Liver (tissue), 2 donors: ENCODE results near the gene CELF4.

Source experiments
- CTCF ChIP-seq: fragments of 150-350 bp; IDR thresholded peaks from 2 replicates; pipeline ENCODE4 v1.5.1; 2017; ENCODE audit warnings: improper control_type of control experiment, low read depth, low read length; ENCODE audit not compliant: missing input control
- REST ChIP-seq: IDR thresholded peaks from 2 replicates; pipeline ENCODE4 v1.6.1; 2016; ENCODE audit warnings: antibody characterized with exemption, mild to moderate bottlenecking
- YY1 ChIP-seq: IDR thresholded peaks from 2 replicates; pipeline ENCODE4 v1.6.1; 2016; ENCODE audit warnings: antibody characterized with exemption, mild to moderate bottlenecking
- donor health status: healthy.

DNA sequence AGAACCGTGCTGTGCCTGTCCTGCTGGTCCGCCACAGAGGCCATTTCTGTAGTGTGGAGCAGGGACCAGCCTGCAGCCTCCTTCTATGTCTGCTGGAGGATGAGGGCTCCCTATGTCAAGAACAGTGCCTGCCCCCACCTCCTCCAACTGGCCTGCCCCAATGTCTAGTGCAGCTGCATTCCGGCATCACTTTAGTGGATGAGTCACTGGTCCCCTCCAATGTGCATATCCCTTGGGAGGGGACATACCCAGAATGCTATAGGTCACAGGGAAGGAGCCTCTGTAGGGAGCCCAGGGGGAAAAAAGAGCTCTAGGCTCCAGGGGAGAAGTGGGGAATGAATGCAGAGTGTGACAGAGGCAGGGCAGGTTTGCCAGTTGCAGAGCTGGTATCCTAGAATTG, 219.6 kb downstream of the CELF4 start:
- TF ChIP-seq REST, result no peak
- no peak for TF ChIP-seq CTCF
- TF ChIP-seq YY1, result no peak
